Spleen (tissue), 7 donors: ENCODE results near the gene EPB41L4B.

Experiments used
- CTCF ChIP-seq, 11 experiments: fragments of 200-600 bp in 7 of 11; fragments of 450-650 bp in 4 of 11; sonication (generic) in 4 of 11; IDR thresholded peaks in 8 of 11; conservative IDR thresholded peaks in 3 of 11; 1 replicate in 7 of 11; 2 replicates in 4 of 11; pipeline versions ENCODE4 v1.4.0 to v1.8.0; 2016 to 2021; ENCODE audit warnings: antibody characterized with exemption in 11 of 11, inconsistent platforms in 4 of 11, mild to moderate bottlenecking in 1 of 11
- POLR2A ChIP-seq, 3 donors: fragments of 450-650 bp; IDR thresholded peaks; one replicate each; pipeline ENCODE4 v1.5.1; 2017; ENCODE audit warnings: antibody characterized with exemption in 3 of 3, mild to moderate bottlenecking in 1 of 3
- donor health status: DM: no; HTN: no; CAD: no; lungs with moderate emphysema.
- donor health status: DM: no; HTN: no; CAD: no.
- donor health status: DM: no; HTN: no; CAD: no.

GRCh38 chr9:109336409-109336808 lies 15.6 kb upstream of the EPB41L4B start:
- no peak for TF ChIP-seq CTCF (IDR thresholded peaks at IDR 0.05 in 8 of 11, conservative IDR thresholded peaks at IDR 0.05 in 3 of 11)
- TF ChIP-seq POLR2A (IDR thresholded peaks at IDR 0.05) = no peak
